Measurements from ENCODE around the gene IL21.
"Not testable (repeated sequence)": the region's sequence is repeated elsewhere in the genome, so short reads cannot be mapped to it uniquely, and the experiment has no call there.

IL21 gene

GRCh38 chr4:122621016-122621507 lies at the start of gene IL21:
IL21 (minus strand) TSS chr4:122621066; CDS start chr4:122621011, 55 bp downstream.
- TF ChIP-seq POLR2A (IDR thresholded peaks at IDR 0.05; ENCODE audit: low read depth, low read length): no peak
- DNase-seq (ENCODE audit: insufficient read length, low spot score): no peak
- FAIRE-seq: no peak

- DNase-seq (ENCODE audit: insufficient read length, low spot score) (no peak), FAIRE-seq (no peak)
- no peak for TF ChIP-seq POLR2A (IDR thresholded peaks at IDR 0.05; ENCODE audit: low read depth, low read length)
Measured at GRCh38 chr4:122669911-122670738, 49.3 kb upstream of the IL21 start.

- FAIRE-seq (no peak), DNase-seq (ENCODE audit: insufficient read length, low spot score) (no peak)
- no peak for TF ChIP-seq POLR2A (IDR thresholded peaks at IDR 0.05; ENCODE audit: low read depth, low read length)
Measured at GRCh38 chr4:122668241-122668640, 47.4 kb upstream of the IL21 start.

GRCh38 chr4:122666527-122667245 lies 45.8 kb upstream of the IL21 start:
- DNase-seq (ENCODE audit: insufficient read length, low spot score): peak; percentile 44
- no peak for FAIRE-seq
- no peak for TF ChIP-seq POLR2A (IDR thresholded peaks at IDR 0.05; ENCODE audit: low read depth, low read length)

- no peak for TF ChIP-seq POLR2A (IDR thresholded peaks at IDR 0.05; ENCODE audit: low read depth, low read length)
- DNase-seq (ENCODE audit: insufficient read length, low spot score): no peak
- no peak for FAIRE-seq
Measured at GRCh38 chr4:122665161-122665929, 44.5 kb upstream of the IL21 start.

- FAIRE-seq (no peak), DNase-seq (ENCODE audit: insufficient read length, low spot score) (no peak)
- no peak for TF ChIP-seq POLR2A (IDR thresholded peaks at IDR 0.05; ENCODE audit: low read depth, low read length)
Measured at GRCh38 chr4:122663814-122664610, 43.1 kb upstream of the IL21 start.

- TF ChIP-seq POLR2A (IDR thresholded peaks at IDR 0.05; ENCODE audit: low read depth, low read length): no peak
- DNase-seq (ENCODE audit: insufficient read length, low spot score) (no peak), FAIRE-seq (no peak)
Measured at GRCh38 chr4:122663291-122663690, 42.4 kb upstream of the IL21 start.

- FAIRE-seq (no peak), DNase-seq (ENCODE audit: insufficient read length, low spot score) (no peak)
- TF ChIP-seq POLR2A (IDR thresholded peaks at IDR 0.05; ENCODE audit: low read depth, low read length): no peak
Measured at GRCh38 chr4:122662701-122663100, 41.8 kb upstream of the IL21 start.

- no peak for TF ChIP-seq POLR2A (IDR thresholded peaks at IDR 0.05; ENCODE audit: low read depth, low read length)
- FAIRE-seq (peak; percentile 20), DNase-seq (ENCODE audit: insufficient read length, low spot score) (no peak)
Measured at GRCh38 chr4:122661176-122662160, 40.6 kb upstream of the IL21 start.

GRCh38 chr4:122658818-122659295 lies 38.0 kb upstream of the IL21 start:
- no peak for TF ChIP-seq POLR2A (IDR thresholded peaks at IDR 0.05; ENCODE audit: low read depth, low read length)
- DNase-seq (ENCODE audit: insufficient read length, low spot score): no peak
- no peak for FAIRE-seq

- FAIRE-seq (no peak), DNase-seq (ENCODE audit: insufficient read length, low spot score) (no peak)
- no peak for TF ChIP-seq POLR2A (IDR thresholded peaks at IDR 0.05; ENCODE audit: low read depth, low read length)
Measured at GRCh38 chr4:122658377-122658776, 37.5 kb upstream of the IL21 start.

GRCh38 chr4:122657553-122657952 lies 36.7 kb upstream of the IL21 start:
- DNase-seq (ENCODE audit: insufficient read length, low spot score) (no peak), FAIRE-seq (no peak)
- TF ChIP-seq POLR2A (IDR thresholded peaks at IDR 0.05; ENCODE audit: low read depth, low read length): no peak

- DNase-seq (ENCODE audit: insufficient read length, low spot score); FAIRE-seq: not testable (repeated sequence)
Measured at GRCh38 chr4:122656583-122656982, 35.7 kb upstream of the IL21 start.

All from H54 (cell line).